OCI-LY7 (cell line): ENCODE results near the gene ASL. TPM values are rescaled to one million over a fixed set of nuclear protein-coding genes. Genes with fewer than 3 reads are reported as not detected.
A peak's percentile ranks its signal among the peaks of the same experiment; 100 is the strongest.
"Not testable (repeated sequence)": the region's sequence is repeated elsewhere in the genome, so short reads cannot be mapped to it uniquely, and the experiment has no call there.

Experiments
- BruUV-seq: library from RNA; stranded (reverse); fragments of 400-500 nt; replicated peaks from 2 replicates; lab custom pipeline; 2021; lab: Mats Ljungman, UMichigan
- CTCF ChIA-PET: fragments of 300-600 bp; sonication (Branson Sonifier 250); formaldehyde crosslinking; loops from one replicate; lab custom pipeline; 2022; ENCODE audit warnings: antibody characterized with exemption; ENCODE audit not compliant: unreplicated experiment; lab: Charles Lee
- POLR2A ChIA-PET: fragments of 300-600 bp; sonication (Branson Sonifier 250); formaldehyde crosslinking; loops from one replicate; lab custom pipeline; 2022; ENCODE audit warnings: antibody characterized with exemption; lab: Charles Lee
- DNase-seq: peaks from one replicate; pipeline ENCODE4 v3.0.0-alpha.2; 2015; ENCODE audit warnings: low spot score
- H2AFZ ChIP-seq: fragments of 200-600 bp; sonication (generic), shearing (Covaris generic); 2 replicates; pipeline ENCODE4 v1.6.1; 2014; ENCODE audit warnings: mild to moderate bottlenecking, antibody characterized with exemption, low read length, moderate library complexity
- H3K27ac ChIP-seq: fragments of 200-600 bp; sonication (generic); 2 replicates; pipeline ENCODE4 v1.5.1; 2014; ENCODE audit warnings: mixed run types, low read depth, mild to moderate bottlenecking, moderate library complexity, low read length, inconsistent platforms; ENCODE audit not compliant: poor library complexity, severe bottlenecking
- H3K36me3 ChIP-seq: fragments of 200-600 bp; sonication (generic); 2 replicates; pipeline ENCODE4 v1.6.1; 2014; ENCODE audit warnings: mild to moderate bottlenecking, antibody characterized with exemption, low read length, moderate library complexity, mixed read lengths; ENCODE audit not compliant: insufficient read depth
- H3K4me1 ChIP-seq: fragments of 200-600 bp; sonication (generic); 2 replicates; pipeline ENCODE4 v1.5.1; 2014; ENCODE audit warnings: mild to moderate bottlenecking, low read length; ENCODE audit not compliant: insufficient read depth, poor library complexity, severe bottlenecking
- H3K4me2 ChIP-seq: fragments of 200-600 bp; sonication (generic); 2 replicates; pipeline ENCODE4 v1.6.1; 2014; ENCODE audit warnings: mild to moderate bottlenecking, low read length
- H3K4me3 ChIP-seq: fragments of 200-600 bp; sonication (generic); 2 replicates; pipeline ENCODE4 v1.5.1; 2014; ENCODE audit warnings: mild to moderate bottlenecking, low read depth, low read length; ENCODE audit not compliant: poor library complexity, severe bottlenecking
- H3K79me2 ChIP-seq: fragments of 200-600 bp; sonication (generic); 2 replicates; pipeline ENCODE4 v1.6.1; 2016; ENCODE audit warnings: low read depth, mild to moderate bottlenecking, low read length, moderate library complexity, mixed read lengths; ENCODE audit not compliant: insufficient read depth
- H3K9me2 ChIP-seq: fragments of 200-600 bp; sonication (generic); 2 replicates; pipeline ENCODE4 v1.6.1; 2016; ENCODE audit warnings: mild to moderate bottlenecking, low read length, mixed read lengths; ENCODE audit not compliant: insufficient read depth
- H3K9me3 ChIP-seq: fragments of 200-600 bp; sonication (generic); 2 replicates; pipeline ENCODE4 v1.6.1; 2014; ENCODE audit warnings: mild to moderate bottlenecking, mixed run types, low read length, mixed read lengths
- H4K20me1 ChIP-seq: fragments of 200-600 bp; sonication (generic); 2 replicates; pipeline ENCODE4 v1.6.1; 2014; ENCODE audit warnings: mild to moderate bottlenecking, antibody characterized with exemption, low read length, moderate library complexity, mixed read lengths; ENCODE audit not compliant: insufficient read depth
- EZH2phosphoT487 ChIP-seq: fragments of 200-600 bp; sonication (generic); IDR thresholded peaks from 2 replicates; pipeline ENCODE4 v1.6.1; 2018; ENCODE audit warnings: low read depth, borderline replicate concordance, mild to moderate bottlenecking, mixed run types, antibody characterized with exemption, low read length, moderate library complexity, mixed read lengths
- intact Hi-C: fragments of 100-400 bp; cut with micrococcal nuclease; formaldehyde crosslinking; loops from one replicate; pipeline ENCODE4 v1.10.0; 2022; ENCODE audit not compliant: unreplicated experiment
- total RNA-seq, 2 experiments: library from RNA; depleted of rRNA in 1 of 2; stranded (reverse); fragments of >200 nt in 1 of 2; shearing (Covaris generic) in 1 of 2; gene quantifications; 2 replicates each; pipeline ENCODE4 v1.2.3, GENCODE V29; 2014 to 2022
- TF ChIP-seq, protein P1 (sequence below): fragments of 200-600 bp; sonication (generic); conservative IDR thresholded peaks from 2 replicates; pipeline ENCODE4 v1.5.1; 2014; ENCODE audit warnings: mild to moderate bottlenecking, antibody characterized with exemption, low read length, moderate library complexity, mixed read lengths

The ASL gene
- total RNA-seq, 2 experiments from 2014 or later, result 22.2 to 25.7 TPM

DNA sequence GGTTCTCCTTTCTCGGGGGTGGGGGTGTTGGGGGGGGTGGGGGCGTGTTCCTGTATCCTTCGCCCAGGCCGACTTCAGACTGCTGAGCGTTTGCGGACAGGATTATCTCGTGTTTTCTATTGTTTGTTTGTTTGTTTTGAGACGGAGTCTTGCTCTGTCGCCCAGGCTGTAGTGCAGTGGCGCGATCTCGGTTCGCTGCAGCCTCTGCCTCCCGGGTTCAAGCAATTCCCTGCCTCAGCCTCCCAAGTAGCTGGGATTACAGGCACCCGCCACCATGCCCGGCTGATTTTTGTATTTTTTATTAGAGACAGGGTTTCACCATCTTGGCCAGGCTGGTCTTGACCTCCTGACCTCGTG, 31.1 kb upstream of the ASL start:
- CTCF ChIA-PET, H3K27ac ChIP-seq, intact Hi-C loops, H3K79me2 ChIP-seq, H3K9me2 ChIP-seq, H3K4me1 ChIP-seq, DNase-seq, H3K36me3 ChIP-seq, H3K9me3 ChIP-seq, H4K20me1 ChIP-seq, H3K4me3 ChIP-seq, H2AFZ ChIP-seq, BruUV-seq, H3K4me2 ChIP-seq: not testable (repeated sequence)
- POLR2A ChIA-PET, result interaction anchor here (0.6 to 0.7 kb wide), 2 partner anchors 175 to 418 kb away, joined by 3 to 7 read pairs; no protein-coding TSS in a partner anchor

DNA sequence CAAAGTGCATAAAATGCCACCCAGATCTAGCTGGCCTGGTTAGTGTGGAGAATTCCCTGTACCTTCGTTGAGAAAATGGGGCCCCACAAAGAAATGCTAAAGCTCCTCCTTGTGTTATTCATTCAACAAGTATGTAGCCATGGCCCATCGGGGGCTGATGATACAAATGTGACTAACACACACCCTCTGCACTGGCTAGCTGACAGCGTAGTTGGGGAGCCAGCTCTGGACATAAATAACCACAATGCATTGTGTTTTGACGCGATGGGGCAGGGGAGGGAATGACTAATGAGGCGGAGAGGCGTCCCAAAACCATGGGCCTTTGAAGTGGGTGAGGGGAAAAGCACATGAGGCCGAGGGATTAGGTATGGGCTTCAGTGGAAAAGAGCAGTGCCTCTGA, 28.2 kb upstream of the ASL start:
- H3K79me2 ChIP-seq, result no peaks in the 10 kb centered on the region
- no peaks in the 10 kb centered on the region for H3K36me3 ChIP-seq
- ChIA-PET POLR2A (interaction anchor here (1.3 kb wide), 1 partner anchor 17 kb away, joined by 4 read pairs; no protein-coding TSS in a partner anchor), CTCF (no interaction called here)
- intact Hi-C loops, result no loop called here
- H3K9me2 ChIP-seq, result no peaks in the 10 kb centered on the region
- H3K27ac ChIP-seq, result no peak overlapping the region
- no TSS peak for BruUV-seq
- no peak for DNase-seq
- no peaks in the 10 kb centered on the region for H3K9me3 ChIP-seq
- no peak overlapping the region for H3K4me2 ChIP-seq
- H3K4me3 ChIP-seq, result no peak overlapping the region
- TF ChIP-seq EZH2phosphoT487, result no peak
- TF ChIP-seq, protein P1, sequence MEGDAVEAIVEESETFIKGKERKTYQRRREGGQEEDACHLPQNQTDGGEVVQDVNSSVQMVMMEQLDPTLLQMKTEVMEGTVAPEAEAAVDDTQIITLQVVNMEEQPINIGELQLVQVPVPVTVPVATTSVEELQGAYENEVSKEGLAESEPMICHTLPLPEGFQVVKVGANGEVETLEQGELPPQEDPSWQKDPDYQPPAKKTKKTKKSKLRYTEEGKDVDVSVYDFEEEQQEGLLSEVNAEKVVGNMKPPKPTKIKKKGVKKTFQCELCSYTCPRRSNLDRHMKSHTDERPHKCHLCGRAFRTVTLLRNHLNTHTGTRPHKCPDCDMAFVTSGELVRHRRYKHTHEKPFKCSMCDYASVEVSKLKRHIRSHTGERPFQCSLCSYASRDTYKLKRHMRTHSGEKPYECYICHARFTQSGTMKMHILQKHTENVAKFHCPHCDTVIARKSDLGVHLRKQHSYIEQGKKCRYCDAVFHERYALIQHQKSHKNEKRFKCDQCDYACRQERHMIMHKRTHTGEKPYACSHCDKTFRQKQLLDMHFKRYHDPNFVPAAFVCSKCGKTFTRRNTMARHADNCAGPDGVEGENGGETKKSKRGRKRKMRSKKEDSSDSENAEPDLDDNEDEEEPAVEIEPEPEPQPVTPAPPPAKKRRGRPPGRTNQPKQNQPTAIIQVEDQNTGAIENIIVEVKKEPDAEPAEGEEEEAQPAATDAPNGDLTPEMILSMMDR, result no peak
- H3K4me1 ChIP-seq, result no peaks in the 10 kb centered on the region
- no peak overlapping the region for H2AFZ ChIP-seq
- no peaks in the 10 kb centered on the region for H4K20me1 ChIP-seq

DNA sequence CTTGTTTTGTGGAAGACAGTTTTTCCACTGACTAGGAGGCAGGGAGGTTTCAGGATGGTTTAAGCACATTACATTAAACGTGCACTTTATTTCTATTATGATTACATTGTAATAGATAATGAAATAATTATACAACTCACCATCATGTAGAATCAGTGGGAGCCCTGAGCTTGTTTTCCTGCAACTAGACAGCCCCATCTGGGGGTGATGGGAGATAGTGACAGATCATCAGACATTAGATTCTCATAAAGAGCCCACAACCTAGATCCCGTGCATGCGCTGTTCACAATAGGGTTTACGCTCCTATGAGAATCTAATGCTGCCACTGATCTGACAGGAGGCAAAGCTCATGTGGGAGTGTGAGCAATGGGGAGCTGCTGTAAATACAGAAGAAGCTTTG, 25.7 kb upstream of the ASL start:
- H3K4me1 ChIP-seq, CTCF ChIA-PET, H3K4me3 ChIP-seq, BruUV-seq, H3K79me2 ChIP-seq, H3K9me3 ChIP-seq, H4K20me1 ChIP-seq, H2AFZ ChIP-seq, H3K36me3 ChIP-seq, POLR2A ChIA-PET, H3K9me2 ChIP-seq, H3K27ac ChIP-seq, DNase-seq, H3K4me2 ChIP-seq, intact Hi-C loops: not testable (repeated sequence)
- TF ChIP-seq, protein P1, result peak; percentile 40; the same call in 1 of the 2 replicates
